ENCODE measurements around the gene RHBDF1. TPM values are rescaled to one million over a fixed set of nuclear protein-coding genes. Genes with fewer than 3 reads are reported as not detected.

Gene RHBDF1
- total and polyA plus RNA-seq, 10 of the 15 experiments (the other 5 are each of a cell fraction or from before 2014, with no cell fraction given) = 0.04 to 0.85 (median 0.36) TPM; not detected in 3

- RAD21 ChIA-PET (ENCODE audit: unreplicated experiment) = interaction anchor here (0.5 to 6.5 kb wide), 14 partner anchors 10 to 296 kb away, joined by 3 to 132 read pairs (median 5); partner anchors contain the start of genes POLR3K and SNRNP25
- CTCF ChIA-PET = interaction anchor here (0.5 to 14.2 kb wide), 23 partner anchors 9 to 299 kb away, joined by 3 to 319 read pairs (median 4); partner anchors contain the start of genes MPG, POLR3K and SNRNP25
- POLR2A ChIA-PET = interaction anchor here (1.0 to 2.7 kb wide), 4 partner anchors 12 to 41 kb away, joined by 3 to 18 read pairs (median 4); partner anchors contain the start of genes POLR3K and SNRNP25
- 13% methylated on average over 16 of the region's 17 CpGs for WGBS (ENCODE audit: insufficient coverage, insufficient replicate concordance, low lambda C conversion rate, missing lambda C conversion rate)
- no TSS peak for BruUV-seq (replicated peaks)
- Histone ChIP-seq H4K20me1 (ENCODE audit: control insufficient read depth, insufficient read depth) (no peaks in the 10 kb centered on the region), H3K4me1 (ENCODE audit: control insufficient read depth, insufficient read depth, low read length) (no peaks in the 10 kb centered on the region), H3K27ac (ENCODE audit: control insufficient read depth, insufficient read depth) (no peak overlapping the region), H3K79me2 (ENCODE audit: control insufficient read depth, insufficient read depth, low read length) (no peaks in the 10 kb centered on the region), H2AFZ (ENCODE audit: control insufficient read depth, low read depth, low read length) (no peak overlapping the region), H3K9me3 (replicated peaks; ENCODE audit: control insufficient read depth, insufficient read depth, low read length) (no peaks in the 10 kb centered on the region), H3K27me3 (replicated peaks in 1 of 2; ENCODE audit: control insufficient read depth in 2 of 2, insufficient read depth in 2 of 2, low read length in 1 of 2) (peaks cover 0 to under 1% of the 10 kb centered on the region in 2 experiments; a peak in 3 of 4 replicates), H3K4me2 (ENCODE audit: control insufficient read depth, insufficient read depth) (no peak overlapping the region), H3K9ac (ENCODE audit: control insufficient read depth, insufficient read depth, low read length) (no peak overlapping the region), H3K36me3 (ENCODE audit: control insufficient read depth in 2 of 2, insufficient read depth in 2 of 2, low read length in 1 of 2) (no peaks in the 10 kb centered on the region), H3K4me3 (no peak overlapping the region)
- FAIRE-seq (peak; percentile 83), DNase-seq (ENCODE audit: low read depth, low spot score) (no peak), ATAC-seq (peak; percentile 96)
- intact Hi-C loops (cut with micrococcal nuclease; ENCODE audit: unreplicated experiment) (loop anchor here (1.0 kb wide), 2 partner anchors 32 to 116 kb away; no protein-coding TSS in a partner anchor), in situ Hi-C loops (cut with MboI) (no loop called here)
- SMC1A ChIA-PET (ENCODE audit: uncharacterized antibody, unreplicated experiment) = interaction anchor here (0.9 to 6.4 kb wide), 15 partner anchors 12 to 174 kb away, joined by 3 to 77 read pairs (median 5); partner anchors contain the start of genes MPG, POLR3K and SNRNP25
- peak; percentile 63; the same call in 1 of the 2 replicates for TF ChIP-seq GATAD2B (conservative IDR thresholded peaks at IDR 0.05; ENCODE audit: low read depth)
- TF ChIP-seq BRCA1 (IDR thresholded peaks at IDR 0.05; ENCODE audit: low read depth, low read length) = no peak
- no peak for TF ChIP-seq BCL3 (IDR thresholded peaks at IDR 0.05; ENCODE audit: borderline replicate concordance, insufficient read depth, low read depth, low read length, poor library complexity, severe bottlenecking)
- no peak for TF ChIP-seq CREM (IDR thresholded peaks at IDR 0.05; ENCODE audit: low read depth)
- TF ChIP-seq CBX5 (IDR thresholded peaks at IDR 0.05; ENCODE audit: low read depth) = no peak
- no peak for TF ChIP-seq POLR2AphosphoS5 (IDR thresholded peaks at IDR 0.05; ENCODE audit: low read length)
- TF ChIP-seq, protein P1, sequence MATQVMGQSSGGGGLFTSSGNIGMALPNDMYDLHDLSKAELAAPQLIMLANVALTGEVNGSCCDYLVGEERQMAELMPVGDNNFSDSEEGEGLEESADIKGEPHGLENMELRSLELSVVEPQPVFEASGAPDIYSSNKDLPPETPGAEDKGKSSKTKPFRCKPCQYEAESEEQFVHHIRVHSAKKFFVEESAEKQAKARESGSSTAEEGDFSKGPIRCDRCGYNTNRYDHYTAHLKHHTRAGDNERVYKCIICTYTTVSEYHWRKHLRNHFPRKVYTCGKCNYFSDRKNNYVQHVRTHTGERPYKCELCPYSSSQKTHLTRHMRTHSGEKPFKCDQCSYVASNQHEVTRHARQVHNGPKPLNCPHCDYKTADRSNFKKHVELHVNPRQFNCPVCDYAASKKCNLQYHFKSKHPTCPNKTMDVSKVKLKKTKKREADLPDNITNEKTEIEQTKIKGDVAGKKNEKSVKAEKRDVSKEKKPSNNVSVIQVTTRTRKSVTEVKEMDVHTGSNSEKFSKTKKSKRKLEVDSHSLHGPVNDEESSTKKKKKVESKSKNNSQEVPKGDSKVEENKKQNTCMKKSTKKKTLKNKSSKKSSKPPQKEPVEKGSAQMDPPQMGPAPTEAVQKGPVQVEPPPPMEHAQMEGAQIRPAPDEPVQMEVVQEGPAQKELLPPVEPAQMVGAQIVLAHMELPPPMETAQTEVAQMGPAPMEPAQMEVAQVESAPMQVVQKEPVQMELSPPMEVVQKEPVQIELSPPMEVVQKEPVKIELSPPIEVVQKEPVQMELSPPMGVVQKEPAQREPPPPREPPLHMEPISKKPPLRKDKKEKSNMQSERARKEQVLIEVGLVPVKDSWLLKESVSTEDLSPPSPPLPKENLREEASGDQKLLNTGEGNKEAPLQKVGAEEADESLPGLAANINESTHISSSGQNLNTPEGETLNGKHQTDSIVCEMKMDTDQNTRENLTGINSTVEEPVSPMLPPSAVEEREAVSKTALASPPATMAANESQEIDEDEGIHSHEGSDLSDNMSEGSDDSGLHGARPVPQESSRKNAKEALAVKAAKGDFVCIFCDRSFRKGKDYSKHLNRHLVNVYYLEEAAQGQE (IDR thresholded peaks at IDR 0.05; ENCODE audit: low read depth, low read length) = no peak
- TF ChIP-seq IRF4 (IDR thresholded peaks at IDR 0.05; ENCODE audit: low read depth, low read length) = 0 out of 2 replicates have a peak, but pooled peaks have one; percentile 58
- TF ChIP-seq TAF1 (IDR thresholded peaks at IDR 0.05; ENCODE audit: borderline replicate concordance, low read depth, low read length) = no peak
- no peak for TF ChIP-seq NR2C2 (IDR thresholded peaks at IDR 0.05; ENCODE audit: borderline replicate concordance, control insufficient read depth, insufficient read length, low read depth)
- no peak for TF ChIP-seq SMAD1 (IDR thresholded peaks at IDR 0.05; ENCODE audit: low read depth, partially characterized antibody)
- no peak for TF ChIP-seq ZNF24 (IDR thresholded peaks at IDR 0.05)
- TF ChIP-seq ZNF592 (IDR thresholded peaks at IDR 0.05) = 0 out of 2 replicates have a peak, but pooled peaks have one; percentile 12
These were observed 6.7 kb downstream of the RHBDF1 start for GRCh38 chr16:65745-66144.
